Activated CD4-positive, CD25-positive, alpha-beta regulatory T cell treated with anti-CD3 and anti-CD28 coated beads, Interleukin-2, amount 50 U/mL, for 72 hours (primary cell): Measurements from ENCODE around the gene OCSTAMP.

Experiments used
- DNase-seq: peaks from one replicate; pipeline ENCODE4 v3.0.0; 2021

OCSTAMP gene

DNA sequence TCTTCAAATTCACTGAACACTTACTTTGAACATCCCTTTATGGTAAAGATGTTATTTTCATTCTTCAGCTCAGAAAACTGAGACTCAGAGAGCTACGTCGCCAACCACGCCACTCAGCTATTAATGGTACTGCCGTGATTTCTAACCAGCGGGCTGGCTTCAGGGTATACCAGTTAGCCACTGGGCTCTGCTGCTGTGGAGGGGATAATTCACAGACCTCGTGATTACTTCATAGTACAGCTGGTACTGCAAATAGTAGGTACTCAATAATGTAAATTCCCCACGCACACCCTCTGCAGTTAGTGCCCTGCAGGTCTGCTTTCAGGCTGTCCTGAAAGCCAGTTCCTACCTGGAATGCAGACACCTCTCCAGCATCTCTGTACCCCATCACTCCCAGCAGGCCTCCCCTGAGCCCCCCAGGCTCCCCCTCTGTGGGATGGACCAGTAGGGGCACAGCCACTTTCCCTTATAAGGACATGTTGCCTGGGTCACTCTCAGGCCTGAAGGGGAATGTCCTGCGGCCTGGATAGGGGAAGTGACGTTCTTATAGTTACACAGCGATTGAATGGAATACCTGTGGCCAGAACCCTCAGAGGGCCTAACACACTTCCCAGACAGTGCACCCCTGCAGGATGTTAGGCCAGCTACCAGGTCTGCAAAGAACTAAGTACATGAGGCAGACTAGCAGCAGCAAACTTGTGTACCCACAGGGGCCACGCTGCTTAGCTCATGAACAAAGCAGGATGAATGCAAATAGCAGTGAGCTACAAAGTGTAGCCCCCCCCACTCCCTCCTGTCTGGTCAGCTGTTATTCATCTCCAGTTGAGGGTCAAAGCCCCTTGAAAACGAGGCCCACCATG is 1.3 kb upstream of the OCSTAMP start:
- DNase-seq = no peak

GRCh38 chr20:46549188-46549972 is 1.1 kb downstream of the OCSTAMP start:
- no peak for DNase-seq

DNA sequence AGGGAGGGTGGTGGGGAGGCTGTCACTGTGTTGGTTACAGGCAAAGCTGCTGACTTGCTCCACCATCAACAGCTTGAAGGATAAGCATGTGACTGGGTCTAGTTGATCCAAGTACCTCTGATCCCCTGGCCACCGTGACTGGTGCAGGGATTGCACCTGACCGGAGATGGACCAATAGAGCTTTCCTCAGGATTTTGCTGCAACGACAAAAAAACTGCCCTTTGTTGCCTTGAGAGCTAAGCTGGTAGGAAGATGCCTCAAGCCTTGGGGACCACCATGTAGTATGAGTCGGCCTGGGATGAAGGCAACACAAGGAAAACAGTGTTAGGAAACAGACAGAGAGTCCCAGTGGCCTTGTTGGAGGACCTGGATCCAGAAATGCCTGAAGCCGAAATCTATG is 1.8 kb downstream of the OCSTAMP start:
- DNase-seq = no peak

- no peak for DNase-seq
These were observed 2.5 kb downstream of the OCSTAMP start for GRCh38 chr20:46547995-46548394.

DNA sequence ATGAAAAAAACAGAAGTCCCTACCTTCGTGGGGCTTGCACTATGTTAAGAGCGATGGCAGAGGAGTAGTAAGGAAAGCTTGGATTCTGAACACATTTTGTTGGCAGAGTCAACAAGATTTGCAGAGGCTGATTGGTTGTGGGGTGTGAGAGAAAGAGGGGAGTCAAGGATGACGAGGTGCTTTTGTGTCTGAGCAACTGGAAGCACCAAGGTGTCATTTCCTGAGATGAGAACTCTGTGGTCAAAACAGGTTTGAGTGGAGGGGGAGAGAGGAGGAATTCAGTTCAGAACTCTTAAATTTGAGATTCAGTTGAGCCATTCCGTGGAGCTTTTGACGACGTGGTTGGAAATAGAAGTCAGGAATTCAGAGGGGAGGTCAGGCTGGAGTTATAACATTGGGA is 3.5 kb downstream of the OCSTAMP start:
- DNase-seq = no peak

GRCh38 chr20:46546298-46546697 is 4.2 kb downstream of the OCSTAMP start:
- DNase-seq = no peak

DNA sequence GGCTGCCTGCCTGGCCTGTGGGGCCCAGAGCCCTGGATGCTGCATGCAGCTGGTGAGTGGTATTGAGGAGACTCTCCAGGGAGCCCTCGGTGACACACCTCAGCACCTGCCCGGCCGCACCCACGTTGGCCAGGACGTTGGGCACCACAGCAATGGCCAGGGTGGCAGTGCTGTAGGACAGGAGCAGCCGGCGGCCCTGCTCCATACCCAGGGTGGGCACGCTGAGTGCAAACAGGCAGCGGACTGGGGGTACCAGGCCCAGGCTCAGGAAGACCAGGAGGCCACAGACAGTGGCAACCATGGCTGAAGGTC is 4.7 kb downstream of the OCSTAMP start:
- DNase-seq = no peak

- DNase-seq = no peak
These were observed 5.2 kb downstream of the OCSTAMP start for GRCh38 chr20:46545077-46545826.

DNA sequence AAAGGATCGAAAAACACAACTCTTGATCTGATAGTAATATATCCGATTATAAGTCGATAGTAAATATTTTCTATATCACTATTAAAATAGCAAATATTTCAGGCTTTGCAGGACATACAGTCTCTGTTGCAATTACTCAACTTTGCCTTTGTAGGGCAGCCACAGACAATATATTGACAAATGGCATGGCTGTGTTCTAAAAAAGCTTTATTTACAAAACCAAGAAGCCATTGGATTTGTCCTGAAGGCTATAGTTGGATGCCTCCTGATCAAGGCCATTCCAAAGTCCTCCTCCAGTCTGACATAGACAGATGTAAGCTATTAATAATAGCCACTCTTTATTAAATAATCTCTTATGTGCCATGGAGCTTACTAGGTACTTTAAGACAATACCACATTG is 5.9 kb downstream of the OCSTAMP start:
- DNase-seq = no peak

GRCh38 chr20:46543959-46544358 is 6.5 kb downstream of the OCSTAMP start:
- DNase-seq = no peak

GRCh38 chr20:46543033-46543432 is 7.4 kb downstream of the OCSTAMP start:
- no peak for DNase-seq

DNA sequence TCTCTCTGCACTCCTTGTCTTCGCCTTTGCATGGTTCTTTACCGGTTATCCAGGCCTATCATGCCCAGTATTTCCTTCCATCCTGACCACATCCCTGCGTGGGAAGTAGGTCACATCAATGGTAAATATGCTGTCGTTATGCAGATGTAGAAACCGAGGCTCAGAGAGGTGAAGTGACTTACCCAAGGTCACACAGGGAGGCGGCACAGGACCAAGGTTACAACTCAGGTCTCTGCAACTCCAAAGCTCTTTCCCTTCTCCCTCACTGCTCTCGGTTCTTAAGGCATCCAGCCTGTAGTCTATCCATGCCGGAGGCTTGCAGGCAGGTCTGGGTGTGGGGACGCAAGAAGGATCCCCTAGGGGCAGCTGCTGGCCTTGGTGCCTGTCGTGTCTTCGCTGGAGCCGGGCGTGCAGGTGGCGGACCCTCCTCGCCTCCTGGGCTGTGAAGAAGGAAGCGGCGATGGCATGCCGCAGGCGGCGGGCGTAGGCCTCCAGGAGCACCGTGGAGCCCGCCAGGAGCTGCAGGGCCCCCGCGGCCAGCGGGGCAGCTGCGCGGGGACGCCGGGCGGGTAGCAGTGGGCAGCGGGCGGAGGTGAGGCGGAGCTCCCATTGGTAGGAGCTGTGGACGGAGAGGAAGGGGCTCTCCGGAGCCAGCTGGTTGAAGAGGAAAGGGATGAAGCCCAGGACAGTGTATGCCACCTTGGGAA is 9.1 kb downstream of the OCSTAMP start:
- DNase-seq = no peak

DNA sequence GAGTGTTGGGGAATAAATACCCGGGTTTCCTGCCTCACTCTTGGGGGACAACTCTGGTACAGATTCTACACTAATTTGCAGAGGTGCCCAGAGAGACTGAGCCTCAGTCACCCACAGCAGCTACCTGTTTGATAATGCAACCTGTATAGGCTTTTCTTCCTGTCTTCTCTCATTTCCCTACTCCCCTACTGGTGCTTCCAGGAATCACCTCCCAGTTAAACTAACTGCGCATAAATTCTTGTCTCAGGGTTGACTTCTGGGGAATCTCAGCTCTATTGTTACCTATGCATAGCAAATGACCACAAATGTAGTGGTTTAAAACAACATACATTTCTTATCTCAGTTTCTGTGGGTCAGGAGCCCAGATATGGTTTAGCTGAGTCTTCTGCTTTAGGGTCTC is 11.3 kb downstream of the OCSTAMP start:
- DNase-seq = no peak

DNA sequence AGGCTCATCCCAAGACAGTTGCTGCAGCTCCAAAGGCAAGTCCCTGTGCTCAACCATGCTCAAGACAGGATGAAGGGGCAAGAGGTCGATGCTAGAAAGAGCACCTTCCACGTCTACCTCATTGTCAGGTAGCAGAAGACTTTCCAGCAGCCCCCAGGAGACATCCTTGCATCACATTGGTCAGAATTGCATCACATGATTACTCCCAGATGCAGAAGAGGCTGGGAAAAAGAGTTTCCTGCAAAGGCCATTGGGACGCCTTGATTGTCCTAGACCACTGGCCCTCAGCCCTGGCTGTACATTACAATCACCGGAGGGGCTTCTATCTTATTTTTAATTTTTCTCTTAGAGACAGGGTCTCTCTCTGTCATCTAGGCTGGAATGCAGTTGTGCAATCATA is 19.8 kb downstream of the OCSTAMP start:
- no peak for DNase-seq

DNA sequence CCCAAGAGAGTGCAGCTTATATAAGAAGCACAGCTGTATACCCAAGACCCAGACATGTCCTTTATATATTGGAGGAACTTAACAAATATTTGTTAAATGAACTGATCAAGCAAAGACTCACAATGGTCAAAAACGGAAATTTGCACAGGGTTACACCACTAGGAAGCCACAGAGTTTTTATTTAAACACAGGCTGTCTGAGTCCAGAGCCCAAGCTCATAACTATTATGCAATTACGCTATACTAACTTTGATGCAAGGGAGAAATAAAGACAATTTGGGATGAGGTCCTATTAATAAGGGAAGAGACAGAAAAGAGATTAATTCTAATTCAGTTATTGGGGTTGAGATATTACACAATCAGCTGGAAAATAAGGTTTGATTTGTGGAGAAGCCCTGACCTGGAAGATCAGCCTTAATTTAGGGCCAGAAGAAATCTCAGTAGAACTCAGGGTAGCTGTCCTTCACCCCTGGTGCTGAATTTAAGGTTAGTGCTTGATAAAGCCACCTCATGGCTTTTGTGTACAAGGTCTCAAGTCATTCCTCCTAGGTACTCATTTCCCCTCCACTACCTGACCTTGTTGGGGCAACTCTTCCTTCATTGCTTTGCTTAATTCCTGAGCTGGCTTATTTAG is 26.6 kb downstream of the OCSTAMP start:
- no peak for DNase-seq

DNA sequence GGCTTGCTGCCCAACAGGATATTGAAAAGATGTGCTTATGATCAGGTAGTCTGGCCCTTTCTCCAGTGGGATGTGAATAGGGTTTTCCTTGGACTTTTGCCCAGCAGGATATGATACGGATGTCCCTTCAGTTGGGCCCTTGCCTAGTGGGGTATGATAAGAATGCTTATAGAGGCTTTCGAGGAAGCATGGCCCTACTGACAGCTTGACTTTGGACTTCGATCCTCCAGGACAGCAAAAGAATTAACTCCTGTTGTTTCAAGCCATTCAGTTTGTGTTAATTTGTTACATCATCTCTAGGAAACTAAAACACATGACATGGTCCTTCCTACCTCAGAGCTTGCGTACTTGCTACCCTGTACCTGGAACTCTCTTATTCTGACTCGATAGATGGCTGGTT is 27.3 kb downstream of the OCSTAMP start:
- no peak for DNase-seq

- DNase-seq = no peak
These were observed 29.4 kb downstream of the OCSTAMP start for GRCh38 chr20:46520976-46521579.

GRCh38 chr20:46520540-46520939 is 29.9 kb downstream of the OCSTAMP start:
- no peak for DNase-seq

- no peak for DNase-seq
These were observed 30.9 kb downstream of the OCSTAMP start for GRCh38 chr20:46519471-46520068.

DNA sequence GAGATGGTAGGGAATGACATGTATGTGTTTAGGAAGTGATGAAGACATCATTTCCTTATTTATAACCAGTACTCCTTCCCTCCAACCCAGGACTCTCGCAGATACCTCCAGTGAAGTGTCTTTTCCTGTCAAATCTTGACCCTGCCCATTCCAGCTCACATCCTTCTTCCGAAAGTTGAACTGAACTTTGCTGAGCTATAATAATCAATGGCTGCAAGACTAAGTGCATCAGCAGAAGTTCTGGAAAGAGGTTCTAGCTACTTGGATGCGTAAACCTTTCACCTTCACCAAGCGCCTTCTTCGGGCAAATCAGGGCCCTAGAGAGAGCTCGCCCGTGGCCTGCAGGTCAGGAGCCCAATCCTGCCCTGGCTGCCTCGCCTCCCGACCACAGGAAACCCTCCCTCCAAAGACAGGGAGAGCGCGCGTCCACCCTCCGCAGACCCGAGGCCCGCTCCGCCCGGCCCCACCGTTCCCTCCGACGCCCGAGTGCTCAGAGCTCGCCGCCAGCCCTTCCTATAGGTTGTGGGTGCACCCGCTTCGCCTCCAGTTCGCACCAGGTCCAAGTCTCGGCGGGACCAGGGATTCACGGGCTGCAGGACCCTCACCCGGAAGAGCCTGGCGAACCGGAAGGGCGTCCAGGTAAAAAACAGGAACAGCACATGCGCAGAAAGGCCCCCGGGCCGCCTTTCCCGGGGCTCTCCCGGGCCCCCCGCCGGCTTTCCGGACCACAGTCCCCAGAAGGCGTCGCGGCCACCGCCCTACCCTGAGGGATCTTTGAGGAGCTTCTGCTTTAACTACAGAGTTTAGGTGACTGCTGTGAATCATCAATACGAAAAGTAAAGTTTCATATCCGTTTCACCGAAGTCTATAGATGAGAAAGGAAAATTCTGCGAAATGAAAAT is 37.3 kb downstream of the OCSTAMP start, which contains the start of gene ZNF334:
Gene ZNF334 (minus strand): TSS at position 617 of the 902 bp plus-strand sequence. CDS start 1,457 bp downstream, outside the sequence.
- DNase-seq = peak; percentile 40
